GM21447 (cell line): ENCODE measurements around the gene TBK1.
A peak's percentile ranks its signal among the peaks of the same experiment; 100 is the strongest.

ENCODE experiments used
- ATAC-seq: cut with Tn5 transposase; IDR thresholded peaks from one replicate; pipeline ENCODE4 v1.9.1; 2021; ENCODE audit not compliant: unreplicated experiment

Gene TBK1

GRCh38 chr12:64451687-64452558 lies at the start of gene TBK1:
Gene TBK1, plus strand, starts transcription at chr12:64452120. Its CDS starts 3,751 bp downstream, at chr12:64455871.
- ATAC-seq = peak; percentile 83

- no peak for ATAC-seq
Observed at GRCh38 chr12:64402181-64402580, 49.7 kb upstream of the TBK1 start.

- ATAC-seq = peak; percentile 93
Observed at GRCh38 chr12:64403707-64404469, 48.0 kb upstream of the TBK1 start, which contains the start of gene XPOT. Gene XPOT, plus strand, starts transcription at chr12:64404392. Its CDS starts 5,644 bp downstream, at chr12:64410036.

DNA sequence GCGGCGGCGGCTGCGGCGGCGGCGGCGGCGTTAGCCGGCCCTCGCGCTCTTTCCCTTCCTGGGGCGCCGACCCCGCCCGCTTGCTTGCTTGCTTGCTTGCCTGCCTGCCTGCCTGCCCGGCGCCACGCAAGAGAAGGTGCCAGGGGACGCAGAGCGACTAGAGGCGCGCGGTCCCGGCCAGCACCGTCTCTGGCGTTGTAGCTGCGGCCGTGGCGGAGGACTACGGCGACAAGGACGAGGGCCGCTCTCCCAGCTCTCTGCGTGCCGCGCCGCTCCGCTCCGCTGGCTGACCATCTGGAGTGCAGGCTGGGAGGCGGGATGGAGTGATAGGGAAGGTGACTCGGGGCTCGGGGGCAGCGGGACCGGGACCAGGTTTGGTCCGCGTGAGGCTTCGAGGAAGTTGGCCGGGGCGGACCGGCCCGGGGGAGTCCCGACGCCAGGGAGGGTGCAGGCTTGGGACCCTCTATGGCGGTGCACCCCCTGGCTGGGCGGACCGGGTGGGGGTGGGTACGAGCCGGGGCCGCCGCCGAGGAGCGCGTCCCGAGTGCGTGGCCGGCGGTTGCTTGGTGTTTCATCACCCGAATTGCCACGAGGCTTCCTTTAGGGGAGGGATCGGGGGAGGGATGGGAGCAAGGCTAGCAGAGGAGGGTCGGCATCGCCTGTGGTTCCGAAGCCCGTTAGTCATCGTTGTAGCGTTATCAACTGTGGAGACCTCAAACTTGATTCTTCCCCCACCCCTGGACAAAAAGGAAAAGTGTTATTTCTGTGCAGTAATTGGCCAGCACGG lies 47.3 kb upstream of the TBK1 start:
- ATAC-seq = peak; percentile 29

- no peak for ATAC-seq
Observed at GRCh38 chr12:64407342-64408223, 44.3 kb upstream of the TBK1 start.

- no peak for ATAC-seq
Observed at GRCh38 chr12:64411427-64411826, 40.5 kb upstream of the TBK1 start.

DNA sequence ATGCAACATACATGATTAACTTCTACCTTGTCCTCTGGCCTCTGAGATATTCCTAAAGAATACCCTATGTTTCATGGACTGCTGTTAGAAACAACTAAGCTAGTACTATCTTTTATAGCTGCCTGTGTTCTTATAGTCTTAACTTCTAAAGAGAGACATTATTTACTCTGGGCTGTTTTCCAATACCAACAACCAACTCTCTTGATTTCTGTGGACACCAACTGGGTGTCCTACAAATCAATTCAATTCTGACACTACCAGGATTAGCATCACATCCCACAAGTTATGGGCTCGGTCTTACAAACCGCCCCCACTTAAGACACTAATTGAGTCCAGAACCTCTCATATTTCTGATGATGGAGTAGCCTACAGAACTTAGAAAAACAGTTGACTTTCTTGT lies 39.5 kb upstream of the TBK1 start:
- no peak for ATAC-seq

DNA sequence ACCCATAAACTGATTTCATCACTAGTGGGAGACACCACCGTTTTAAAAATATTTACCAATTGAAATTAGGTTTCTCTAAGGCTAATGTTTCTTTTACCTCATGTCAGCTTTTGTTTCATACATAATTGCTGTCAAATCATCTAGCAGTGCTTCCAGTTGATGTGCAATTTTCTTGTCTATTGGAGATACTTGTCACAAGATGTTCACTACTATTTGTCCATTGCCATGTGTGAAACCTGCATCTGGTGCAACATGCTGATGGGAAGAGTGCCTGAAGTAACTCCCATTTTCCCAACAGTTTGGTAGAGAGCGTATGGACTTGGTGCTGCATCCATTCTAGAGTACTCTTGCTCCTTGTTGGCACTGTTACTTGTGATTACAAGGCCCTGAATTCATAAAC lies 38.0 kb upstream of the TBK1 start:
- no peak for ATAC-seq

- no peak for ATAC-seq
Observed at GRCh38 chr12:64418209-64418608, 33.7 kb upstream of the TBK1 start.

- no peak for ATAC-seq
Observed at GRCh38 chr12:64419696-64420095, 32.2 kb upstream of the TBK1 start.

- ATAC-seq = no peak
Observed at GRCh38 chr12:64427988-64428387, 23.9 kb upstream of the TBK1 start.

- ATAC-seq = no peak
Observed at GRCh38 chr12:64428956-64429355, 23.0 kb upstream of the TBK1 start.

- ATAC-seq = no peak
Observed at GRCh38 chr12:64430886-64431285, 21.0 kb upstream of the TBK1 start.

- ATAC-seq = no peak
Observed at GRCh38 chr12:64431791-64432190, 20.1 kb upstream of the TBK1 start.

- ATAC-seq = no peak
Observed at GRCh38 chr12:64433915-64434314, 18.0 kb upstream of the TBK1 start.

DNA sequence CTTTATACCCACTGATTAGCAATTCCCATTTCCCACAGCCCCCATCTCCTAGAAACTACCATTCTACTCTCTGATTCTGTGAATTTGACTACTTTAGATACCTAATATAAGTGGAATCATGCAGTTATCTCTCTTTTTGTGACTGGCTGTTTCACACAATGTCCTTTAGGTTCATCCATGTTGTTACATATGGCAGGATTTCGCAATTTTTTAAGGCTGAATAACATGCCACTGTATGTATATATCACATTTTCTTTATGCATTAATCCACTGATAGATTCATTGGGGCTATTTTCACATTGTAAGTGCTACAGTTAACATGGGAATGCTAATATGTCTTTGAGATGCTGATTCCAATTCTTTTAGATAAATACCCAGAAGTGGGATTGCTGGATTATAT lies 11.8 kb upstream of the TBK1 start:
- no peak for ATAC-seq

DNA sequence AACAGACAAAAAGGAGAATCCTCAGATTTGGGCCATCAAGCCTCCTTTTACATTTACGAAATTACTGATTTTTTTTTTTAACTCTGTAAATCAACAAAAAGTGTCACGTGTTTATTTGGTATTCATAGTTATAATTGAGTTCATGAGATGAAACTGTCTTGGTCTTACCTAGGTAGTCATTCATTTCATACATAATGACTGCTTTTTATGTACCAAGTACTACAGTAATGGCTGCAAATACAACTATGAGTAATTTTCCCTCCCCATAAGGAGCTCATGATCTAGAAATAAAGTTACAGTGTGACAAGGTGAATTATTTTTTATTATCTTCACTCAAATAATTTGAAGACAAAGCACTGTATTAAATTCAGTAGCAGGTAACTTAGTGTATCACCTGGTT lies 6.4 kb upstream of the TBK1 start:
- no peak for ATAC-seq

DNA sequence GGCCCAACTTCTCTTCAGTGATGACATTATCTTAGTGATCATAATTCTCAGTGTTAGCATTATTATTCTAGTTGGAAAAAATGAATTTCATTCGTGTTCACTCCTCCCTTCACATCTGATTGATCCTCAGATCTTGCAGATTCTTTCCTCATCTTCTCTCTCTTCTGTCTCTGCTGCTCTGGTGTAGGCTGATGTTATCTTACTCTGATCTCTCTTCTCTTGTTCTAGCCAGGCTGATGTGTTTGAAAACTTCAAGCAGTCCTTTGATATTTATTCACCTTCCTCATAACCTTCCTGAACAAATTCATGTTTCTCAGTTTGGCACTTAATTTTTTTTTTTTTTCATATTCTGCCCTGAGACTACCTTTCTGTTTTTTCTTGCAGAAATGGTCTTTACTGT lies 5.6 kb upstream of the TBK1 start:
- ATAC-seq = no peak

GRCh38 chr12:64450057-64450640 lies 1.8 kb upstream of the TBK1 start:
- ATAC-seq = no peak
